ENCODE measurements around the gene FBN1.

- no peak for TF ChIP-seq EZH2 (IDR thresholded peaks at IDR 0.05; ENCODE audit: low read length, unreplicated experiment)
- no peak for TF ChIP-seq CTCF (conservative IDR thresholded peaks at IDR 0.05; ENCODE audit: low read depth, low read length)
Observed at GRCh38 chr15:48522123-48522522, 123.4 kb downstream of the FBN1 start.
